ENCODE measurements around the gene COX14. TPM values are rescaled to one million over a fixed set of nuclear protein-coding genes. Genes with fewer than 3 reads are reported as not detected.

Gene COX14
- 100 to 1,000 TPM in 1 of 4 donors, 10 to 100 TPM in 3; 67.3 to 125 (median 88.1) TPM for total RNA-seq

- peak; percentile 97 for ATAC-seq (ENCODE audit: low FRiP score)
- DNase-seq (ENCODE audit: low spot score) = peak; percentile 98
- TF ChIP-seq, protein P1, sequence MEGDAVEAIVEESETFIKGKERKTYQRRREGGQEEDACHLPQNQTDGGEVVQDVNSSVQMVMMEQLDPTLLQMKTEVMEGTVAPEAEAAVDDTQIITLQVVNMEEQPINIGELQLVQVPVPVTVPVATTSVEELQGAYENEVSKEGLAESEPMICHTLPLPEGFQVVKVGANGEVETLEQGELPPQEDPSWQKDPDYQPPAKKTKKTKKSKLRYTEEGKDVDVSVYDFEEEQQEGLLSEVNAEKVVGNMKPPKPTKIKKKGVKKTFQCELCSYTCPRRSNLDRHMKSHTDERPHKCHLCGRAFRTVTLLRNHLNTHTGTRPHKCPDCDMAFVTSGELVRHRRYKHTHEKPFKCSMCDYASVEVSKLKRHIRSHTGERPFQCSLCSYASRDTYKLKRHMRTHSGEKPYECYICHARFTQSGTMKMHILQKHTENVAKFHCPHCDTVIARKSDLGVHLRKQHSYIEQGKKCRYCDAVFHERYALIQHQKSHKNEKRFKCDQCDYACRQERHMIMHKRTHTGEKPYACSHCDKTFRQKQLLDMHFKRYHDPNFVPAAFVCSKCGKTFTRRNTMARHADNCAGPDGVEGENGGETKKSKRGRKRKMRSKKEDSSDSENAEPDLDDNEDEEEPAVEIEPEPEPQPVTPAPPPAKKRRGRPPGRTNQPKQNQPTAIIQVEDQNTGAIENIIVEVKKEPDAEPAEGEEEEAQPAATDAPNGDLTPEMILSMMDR (IDR thresholded peaks at IDR 0.05) = peak in 1 of 3 donors; percentile 78
These were observed at the start of gene COX14 for GRCh38 chr12:50111693-50112455. Gene COX14, plus strand, starts transcription at chr12:50112236. Its CDS starts 7,808 bp downstream, at chr12:50120044.

GRCh38 chr12:50062728-50063460 lies 49.1 kb upstream of the COX14 start:
- DNase-seq (ENCODE audit: low spot score) = no peak
- ATAC-seq (ENCODE audit: low FRiP score) = no peak
- TF ChIP-seq, protein P1 (IDR thresholded peaks at IDR 0.05) = no peak

GRCh38 chr12:50065726-50066310 lies 46.2 kb upstream of the COX14 start:
- DNase-seq (ENCODE audit: low spot score) = no peak
- TF ChIP-seq, protein P1 (IDR thresholded peaks at IDR 0.05) = no peak
- no peak for ATAC-seq (ENCODE audit: low FRiP score)

GRCh38 chr12:50066402-50066801 lies 45.6 kb upstream of the COX14 start:
- DNase-seq (ENCODE audit: low spot score) (no peak), ATAC-seq (ENCODE audit: low FRiP score) (no peak)
- TF ChIP-seq, protein P1 (IDR thresholded peaks at IDR 0.05) = no peak

DNA sequence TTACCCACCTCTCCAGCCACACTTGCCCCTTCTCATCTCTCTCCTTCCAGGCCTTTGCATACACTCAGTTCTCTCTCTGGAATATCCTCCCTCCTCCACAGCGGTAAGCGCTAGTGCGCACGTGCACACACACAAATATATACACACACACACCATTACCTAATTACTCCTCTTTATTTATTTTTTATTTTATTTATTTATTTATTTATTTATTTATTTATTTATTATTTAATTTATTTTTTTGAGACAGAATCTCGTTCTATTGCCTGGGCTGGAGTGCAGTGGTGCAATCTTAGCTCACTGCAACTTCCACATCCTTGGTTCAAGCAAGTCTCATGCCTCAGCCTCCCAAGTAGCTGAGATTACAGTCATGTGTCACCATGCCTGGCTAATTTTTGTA lies 43.0 kb upstream of the COX14 start:
- TF ChIP-seq, protein P1 (IDR thresholded peaks at IDR 0.05) = no peak
- DNase-seq (ENCODE audit: low spot score) (no peak), ATAC-seq (ENCODE audit: low FRiP score) (no peak)

DNA sequence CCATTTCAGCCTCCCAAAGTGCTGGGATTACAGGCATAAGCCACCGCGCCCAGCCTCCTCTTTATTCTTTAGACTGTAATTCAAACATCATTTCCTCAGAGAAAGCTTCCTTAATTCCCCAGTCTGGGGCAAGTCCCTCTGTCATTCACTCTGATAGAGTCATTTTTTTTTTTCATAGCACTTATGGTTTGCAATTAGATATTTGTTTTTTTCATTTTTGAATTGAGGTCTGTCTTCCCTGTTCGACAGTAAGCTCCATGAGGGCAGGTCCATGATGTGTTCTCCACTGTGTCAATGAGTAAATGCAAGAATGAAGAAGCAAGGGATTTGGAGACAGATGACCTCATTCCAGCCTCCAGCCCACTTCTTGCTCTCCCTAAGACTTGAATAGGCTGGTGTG lies 42.5 kb upstream of the COX14 start:
- DNase-seq (ENCODE audit: low spot score) (no peak), ATAC-seq (ENCODE audit: low FRiP score) (no peak)
- TF ChIP-seq, protein P1 (IDR thresholded peaks at IDR 0.05) = no peak

All from omental fat pad (tissue), 4 donors.